HFF-Myc (cell line): ENCODE results near the gene VASH1.
A peak's percentile ranks its signal among the peaks of the same experiment; 100 is the strongest.

Experiments used
- DNase-seq: peaks from one replicate; pipeline ENCODE4 v3.0.0-alpha.2; 2011; ENCODE audit warnings: low read depth; ENCODE audit errors: extremely low read depth
- H3K4me3 ChIP-seq: replicated peaks from 2 replicates; pipeline ENCODE4 v1.5.1; 2011; ENCODE audit warnings: low read depth, mild to moderate bottlenecking, control low read depth, low read length
- CTCF ChIP-seq: IDR thresholded peaks from 2 replicates; pipeline ENCODE4 v1.5.1; 2012; ENCODE audit warnings: mild to moderate bottlenecking, low read depth, low read length, control low read depth; ENCODE audit errors: missing control alignments

The VASH1 gene

GRCh38 chr14:76771437-76771980 is 10.2 kb downstream of the VASH1 start:
- DNase-seq, result no peak
- no peak for TF ChIP-seq CTCF
- no peak overlapping the region for H3K4me3 ChIP-seq

- H3K4me3 ChIP-seq, result no peak overlapping the region
Observed at GRCh38 chr14:76772300-76773187, 11.3 kb downstream of the VASH1 start.

GRCh38 chr14:76773188-76773885 is 12.1 kb downstream of the VASH1 start:
- H3K4me3 ChIP-seq, result no peak overlapping the region
- TF ChIP-seq CTCF, result no peak
- DNase-seq, result peak; percentile 63

More at GRCh38 chr14:76772300-76773187, 11.3 kb downstream of the VASH1 start:
- no peak for TF ChIP-seq CTCF
- no peak for DNase-seq

GRCh38 chr14:76773956-76774820 is 12.9 kb downstream of the VASH1 start:
- no peak for TF ChIP-seq CTCF
- no peak for DNase-seq
- H3K4me3 ChIP-seq, result no peak overlapping the region

GRCh38 chr14:76774821-76775694 is 13.8 kb downstream of the VASH1 start:
- H3K4me3 ChIP-seq, result no peak overlapping the region
- no peak for DNase-seq
- TF ChIP-seq CTCF, result no peak
